ENCODE data around the gene SLC4A9.

Gene SLC4A9

DNA sequence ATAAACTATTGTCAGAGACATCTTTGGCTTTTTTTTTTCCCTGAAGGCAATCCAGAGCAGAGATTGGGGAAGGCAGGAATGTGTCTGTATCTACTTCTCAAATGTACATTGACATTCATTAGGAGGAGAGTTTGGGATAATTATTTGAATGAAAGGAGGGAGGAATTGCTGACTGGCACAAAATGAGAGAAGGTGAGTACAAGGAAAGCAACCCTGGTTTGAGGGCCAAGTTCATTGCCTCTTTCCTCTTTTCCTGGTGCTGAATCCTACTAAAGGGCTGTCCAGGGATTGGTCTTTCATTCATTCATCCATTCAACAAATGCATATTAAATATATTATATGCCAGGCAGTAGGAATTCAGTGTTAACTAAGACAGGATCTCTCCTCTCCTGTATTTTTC is 22.9 kb downstream of the SLC4A9 start:
- Histone ChIP-seq H3F3A (ENCODE audit: control insufficient read depth, insufficient read depth) (no peaks in the 10 kb centered on the region), H3K4me1 (ENCODE audit: control insufficient read depth, low read length) (no peaks in the 10 kb centered on the region), H3K9me2 (replicated peaks; ENCODE audit: control insufficient read depth, low read length) (no peaks in the 10 kb centered on the region), H3K27me3 (ENCODE audit: control insufficient read depth, low read length) (no peaks in the 10 kb centered on the region), H3K79me2 (ENCODE audit: control insufficient read depth, low read length) (no peaks in the 10 kb centered on the region), H4K20me1 (ENCODE audit: control insufficient read depth, insufficient read depth, low read depth, low read length) (no peaks in the 10 kb centered on the region), H3K4me3 (ENCODE audit: low read length) (no peak overlapping the region), H3K9me3 (ENCODE audit: control insufficient read depth, insufficient read depth, low read length) (no peaks in the 10 kb centered on the region), H3K36me3 (ENCODE audit: control insufficient read depth, low read length) (no peaks in the 10 kb centered on the region), H3K4me2 (ENCODE audit: low read length) (no peak overlapping the region), H3K27ac (ENCODE audit: low read depth, low read length) (no peak overlapping the region)
- TF ChIP-seq EZH2phosphoT487 (IDR thresholded peaks at IDR 0.05; ENCODE audit: borderline replicate concordance, low read length) (no peak), CTCF (IDR thresholded peaks at IDR 0.05; ENCODE audit: low read depth, low read length, poor library complexity, severe bottlenecking) (no peak)

GRCh38 chr5:140383300-140383699 is 23.3 kb downstream of the SLC4A9 start:
- Histone ChIP-seq H3K4me2 (ENCODE audit: low read length) (no peak overlapping the region), H3F3A (ENCODE audit: control insufficient read depth, insufficient read depth) (no peaks in the 10 kb centered on the region), H3K9me2 (replicated peaks; ENCODE audit: control insufficient read depth, low read length) (no peaks in the 10 kb centered on the region), H3K27me3 (ENCODE audit: control insufficient read depth, low read length) (no peaks in the 10 kb centered on the region), H3K36me3 (ENCODE audit: control insufficient read depth, low read length) (no peaks in the 10 kb centered on the region), H3K79me2 (ENCODE audit: control insufficient read depth, low read length) (no peaks in the 10 kb centered on the region), H3K27ac (ENCODE audit: low read depth, low read length) (no peak overlapping the region), H3K9me3 (ENCODE audit: control insufficient read depth, insufficient read depth, low read length) (no peaks in the 10 kb centered on the region), H3K4me1 (ENCODE audit: control insufficient read depth, low read length) (no peaks in the 10 kb centered on the region), H3K4me3 (ENCODE audit: low read length) (no peak overlapping the region), H4K20me1 (ENCODE audit: control insufficient read depth, insufficient read depth, low read depth, low read length) (no peaks in the 10 kb centered on the region)
- TF ChIP-seq CTCF (IDR thresholded peaks at IDR 0.05; ENCODE audit: low read depth, low read length, poor library complexity, severe bottlenecking) (no peak), EZH2phosphoT487 (IDR thresholded peaks at IDR 0.05; ENCODE audit: borderline replicate concordance, low read length) (no peak)

GRCh38 chr5:140388052-140388451 is 28.1 kb downstream of the SLC4A9 start:
- TF ChIP-seq EZH2phosphoT487 (IDR thresholded peaks at IDR 0.05; ENCODE audit: borderline replicate concordance, low read length) (no peak), CTCF (IDR thresholded peaks at IDR 0.05; ENCODE audit: low read depth, low read length, poor library complexity, severe bottlenecking) (no peak)
- no peaks in the 10 kb centered on the region for H3K4me1 ChIP-seq (ENCODE audit: control insufficient read depth, low read length)
- H3K9me3 ChIP-seq (ENCODE audit: control insufficient read depth, insufficient read depth, low read length), result no peaks in the 10 kb centered on the region

DNA sequence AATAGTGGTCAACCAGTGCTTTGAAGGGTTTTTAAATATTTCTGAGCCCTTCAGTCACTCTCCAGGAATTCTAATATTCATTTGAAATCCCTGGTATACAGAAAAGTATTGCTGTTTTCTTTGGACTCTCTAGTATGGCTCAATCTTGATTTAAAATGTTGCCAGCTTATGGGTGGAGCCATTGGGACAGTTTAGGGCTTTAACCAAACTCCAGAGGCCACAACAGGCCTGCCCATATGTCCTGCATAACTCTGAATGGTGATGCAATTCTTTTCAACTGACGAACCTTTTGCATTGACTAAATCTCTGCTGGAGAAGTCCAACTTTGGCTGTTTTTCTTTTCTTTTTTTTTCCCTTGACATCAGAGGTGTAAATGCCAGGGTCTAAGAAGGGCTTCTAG is 31.3 kb downstream of the SLC4A9 start:
- H3K27ac ChIP-seq (ENCODE audit: low read depth, low read length), result no peak overlapping the region

More at GRCh38 chr5:140388052-140388451, 28.1 kb downstream of the SLC4A9 start:
- H4K20me1 ChIP-seq (ENCODE audit: control insufficient read depth, insufficient read depth, low read depth, low read length), result no peaks in the 10 kb centered on the region
- H3K36me3 ChIP-seq (ENCODE audit: control insufficient read depth, low read length), result no peaks in the 10 kb centered on the region
- no peaks in the 10 kb centered on the region for H3K27me3 ChIP-seq (ENCODE audit: control insufficient read depth, low read length)
- no peak overlapping the region for H3K4me2 ChIP-seq (ENCODE audit: low read length)
- no peak overlapping the region for H3K27ac ChIP-seq (ENCODE audit: low read depth, low read length)
- no peaks in the 10 kb centered on the region for H3K79me2 ChIP-seq (ENCODE audit: control insufficient read depth, low read length)
- H3K9me2 ChIP-seq (replicated peaks; ENCODE audit: control insufficient read depth, low read length), result no peaks in the 10 kb centered on the region
- no peaks in the 10 kb centered on the region for H3F3A ChIP-seq (ENCODE audit: control insufficient read depth, insufficient read depth)
- H3K4me3 ChIP-seq (ENCODE audit: low read length), result no peak overlapping the region

More for the DNA sequence above, 31.3 kb downstream of the SLC4A9 start:
- Histone ChIP-seq H3K4me2 (ENCODE audit: low read length) (no peak overlapping the region), H3K4me1 (ENCODE audit: control insufficient read depth, low read length) (no peaks in the 10 kb centered on the region), H3K79me2 (ENCODE audit: control insufficient read depth, low read length) (no peaks in the 10 kb centered on the region), H3F3A (ENCODE audit: control insufficient read depth, insufficient read depth) (no peaks in the 10 kb centered on the region), H4K20me1 (ENCODE audit: control insufficient read depth, insufficient read depth, low read depth, low read length) (no peaks in the 10 kb centered on the region; the same call in 1 of the 2 replicates), H3K27me3 (ENCODE audit: control insufficient read depth, low read length) (no peaks in the 10 kb centered on the region), H3K36me3 (ENCODE audit: control insufficient read depth, low read length) (no peaks in the 10 kb centered on the region), H3K4me3 (ENCODE audit: low read length) (no peak overlapping the region), H3K9me2 (replicated peaks; ENCODE audit: control insufficient read depth, low read length) (no peaks in the 10 kb centered on the region), H3K9me3 (ENCODE audit: control insufficient read depth, insufficient read depth, low read length) (no peaks in the 10 kb centered on the region)
- TF ChIP-seq EZH2phosphoT487 (IDR thresholded peaks at IDR 0.05; ENCODE audit: borderline replicate concordance, low read length), result no peak
- TF ChIP-seq CTCF (IDR thresholded peaks at IDR 0.05; ENCODE audit: low read depth, low read length, poor library complexity, severe bottlenecking), result no peak
